Measurements from ENCODE around the gene AADACL2. TPM values are rescaled to one million over a fixed set of nuclear protein-coding genes. Genes with fewer than 3 reads are reported as not detected.

Gene AADACL2
- total and polyA plus RNA-seq, 4 donors: not detected

DNA sequence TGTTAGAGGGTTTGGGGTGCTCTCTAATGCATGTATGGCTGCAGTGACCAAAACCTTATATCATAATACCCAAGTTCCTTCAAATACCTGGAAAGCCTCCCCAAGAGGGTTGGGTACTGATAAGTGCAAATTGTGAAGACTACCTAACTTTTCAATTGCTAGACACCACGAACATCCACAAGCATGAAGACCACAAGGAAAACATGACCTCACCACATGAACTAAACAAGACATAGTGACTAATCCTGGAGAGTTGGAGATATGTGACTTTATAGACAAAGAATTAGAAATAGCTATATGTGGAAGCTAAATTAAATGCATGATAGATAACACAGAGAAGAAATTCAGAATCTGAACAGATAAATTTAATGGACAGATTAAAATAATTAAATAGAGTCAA lies 23.9 kb upstream of the AADACL2 start:
- Histone ChIP-seq H3K27me3 (ENCODE audit: control insufficient read depth in 4 of 4, insufficient read depth in 4 of 4, low read length in 3 of 4) (no peaks in the 10 kb centered on the region), H3K4me3 (ENCODE audit: low read depth in 1 of 3, low read length in 3 of 3) (no peak overlapping the region), H3K27ac (ENCODE audit: low read depth in 1 of 2, low read length in 2 of 2) (no peak overlapping the region), H3K9me3 (ENCODE audit: control insufficient read depth in 4 of 4, low read length in 3 of 4) (no peaks in the 10 kb centered on the region), H3K36me3 (ENCODE audit: control insufficient read depth in 4 of 4, insufficient read depth in 3 of 4, low read depth in 1 of 4, low read length in 3 of 4) (no peaks in the 10 kb centered on the region), H3K4me1 (ENCODE audit: control insufficient read depth in 4 of 4, insufficient read depth in 4 of 4, low read length in 3 of 4) (no peaks in the 10 kb centered on the region), H3K9ac (ENCODE audit: low read depth in 1 of 2, low read length in 2 of 2) (no peak overlapping the region)
- TF ChIP-seq EGR1 (IDR thresholded peaks at IDR 0.05; ENCODE audit: low read depth in 2 of 2) (no peak), TAF1 (conservative IDR thresholded peaks at IDR 0.05) (no peak)
- TF ChIP-seq, protein P1, sequence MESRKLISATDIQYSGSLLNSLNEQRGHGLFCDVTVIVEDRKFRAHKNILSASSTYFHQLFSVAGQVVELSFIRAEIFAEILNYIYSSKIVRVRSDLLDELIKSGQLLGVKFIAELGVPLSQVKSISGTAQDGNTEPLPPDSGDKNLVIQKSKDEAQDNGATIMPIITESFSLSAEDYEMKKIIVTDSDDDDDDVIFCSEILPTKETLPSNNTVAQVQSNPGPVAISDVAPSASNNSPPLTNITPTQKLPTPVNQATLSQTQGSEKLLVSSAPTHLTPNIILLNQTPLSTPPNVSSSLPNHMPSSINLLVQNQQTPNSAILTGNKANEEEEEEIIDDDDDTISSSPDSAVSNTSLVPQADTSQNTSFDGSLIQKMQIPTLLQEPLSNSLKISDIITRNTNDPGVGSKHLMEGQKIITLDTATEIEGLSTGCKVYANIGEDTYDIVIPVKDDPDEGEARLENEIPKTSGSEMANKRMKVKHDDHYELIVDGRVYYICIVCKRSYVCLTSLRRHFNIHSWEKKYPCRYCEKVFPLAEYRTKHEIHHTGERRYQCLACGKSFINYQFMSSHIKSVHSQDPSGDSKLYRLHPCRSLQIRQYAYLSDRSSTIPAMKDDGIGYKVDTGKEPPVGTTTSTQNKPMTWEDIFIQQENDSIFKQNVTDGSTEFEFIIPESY (IDR thresholded peaks at IDR 0.05): no peak
- TF ChIP-seq, protein P2, sequence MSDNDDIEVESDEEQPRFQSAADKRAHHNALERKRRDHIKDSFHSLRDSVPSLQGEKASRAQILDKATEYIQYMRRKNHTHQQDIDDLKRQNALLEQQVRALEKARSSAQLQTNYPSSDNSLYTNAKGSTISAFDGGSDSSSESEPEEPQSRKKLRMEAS (IDR thresholded peaks at IDR 0.05): no peak
- 66% methylated on average over 1 of the region's 1 CpG for WGBS
- DNase-seq (ENCODE audit: low spot score): no peak

- TF ChIP-seq GABPA (IDR thresholded peaks at IDR 0.05 in 1 of 2, conservative IDR thresholded peaks at IDR 0.05 in 1 of 2) (no peak), FOXA1 (IDR thresholded peaks at IDR 0.05) (no peak), ATF3 (IDR thresholded peaks at IDR 0.05) (no peak)
- TF ChIP-seq, protein P3, sequence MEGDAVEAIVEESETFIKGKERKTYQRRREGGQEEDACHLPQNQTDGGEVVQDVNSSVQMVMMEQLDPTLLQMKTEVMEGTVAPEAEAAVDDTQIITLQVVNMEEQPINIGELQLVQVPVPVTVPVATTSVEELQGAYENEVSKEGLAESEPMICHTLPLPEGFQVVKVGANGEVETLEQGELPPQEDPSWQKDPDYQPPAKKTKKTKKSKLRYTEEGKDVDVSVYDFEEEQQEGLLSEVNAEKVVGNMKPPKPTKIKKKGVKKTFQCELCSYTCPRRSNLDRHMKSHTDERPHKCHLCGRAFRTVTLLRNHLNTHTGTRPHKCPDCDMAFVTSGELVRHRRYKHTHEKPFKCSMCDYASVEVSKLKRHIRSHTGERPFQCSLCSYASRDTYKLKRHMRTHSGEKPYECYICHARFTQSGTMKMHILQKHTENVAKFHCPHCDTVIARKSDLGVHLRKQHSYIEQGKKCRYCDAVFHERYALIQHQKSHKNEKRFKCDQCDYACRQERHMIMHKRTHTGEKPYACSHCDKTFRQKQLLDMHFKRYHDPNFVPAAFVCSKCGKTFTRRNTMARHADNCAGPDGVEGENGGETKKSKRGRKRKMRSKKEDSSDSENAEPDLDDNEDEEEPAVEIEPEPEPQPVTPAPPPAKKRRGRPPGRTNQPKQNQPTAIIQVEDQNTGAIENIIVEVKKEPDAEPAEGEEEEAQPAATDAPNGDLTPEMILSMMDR (IDR thresholded peaks at IDR 0.05; ENCODE audit: low read depth, low read length, missing input control): no peak
- H3K27me3 ChIP-seq (ENCODE audit: control insufficient read depth in 4 of 4, insufficient read depth in 4 of 4, low read length in 3 of 4): no peaks in the 10 kb centered on the region
- H3K4me1 ChIP-seq (ENCODE audit: control insufficient read depth in 4 of 4, insufficient read depth in 4 of 4, low read length in 3 of 4): no peaks in the 10 kb centered on the region
- no peak for DNase-seq (ENCODE audit: low spot score)
- no peak overlapping the region for H3K4me3 ChIP-seq (ENCODE audit: low read depth in 1 of 3, low read length in 3 of 3)
- no peak overlapping the region for H3K9ac ChIP-seq (ENCODE audit: low read depth in 1 of 2, low read length in 2 of 2)
- H3K9me3 ChIP-seq (ENCODE audit: control insufficient read depth in 4 of 4, low read length in 3 of 4): no peaks in the 10 kb centered on the region
- 96% methylated on average over 8 of the region's 8 CpGs for WGBS
- H3K27ac ChIP-seq (ENCODE audit: low read depth in 1 of 2, low read length in 2 of 2): no peak overlapping the region
- H3K36me3 ChIP-seq (ENCODE audit: control insufficient read depth in 4 of 4, insufficient read depth in 3 of 4, low read depth in 1 of 4, low read length in 3 of 4): no peaks in the 10 kb centered on the region
Observed at GRCh38 chr3:151721294-151721693, 12.4 kb upstream of the AADACL2 start.

DNA sequence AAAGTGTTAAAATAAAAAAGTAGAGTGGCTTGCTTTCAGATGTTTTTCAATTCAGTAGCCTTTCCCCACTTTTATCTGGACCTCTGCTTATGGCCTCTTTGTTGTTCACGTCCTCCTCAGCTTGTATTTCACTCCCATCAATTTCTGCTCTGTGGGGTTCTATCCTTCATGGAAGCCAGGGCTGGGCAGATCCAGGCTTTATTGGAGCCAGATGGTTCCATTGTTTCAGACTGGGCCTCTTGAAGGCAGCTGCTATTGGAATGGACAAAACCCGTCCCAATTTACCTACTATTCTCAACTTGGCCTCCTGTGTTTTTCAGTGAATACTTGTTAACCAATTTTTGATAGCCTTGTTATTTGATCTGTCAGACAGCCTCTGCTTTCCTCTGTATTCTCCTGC lies 10.9 kb upstream of the AADACL2 start:
- no peak for TF ChIP-seq ATF3 (IDR thresholded peaks at IDR 0.05)
- TF ChIP-seq NR2F2 (IDR thresholded peaks at IDR 0.05): no peak
- no peak for TF ChIP-seq HNF4A (conservative IDR thresholded peaks at IDR 0.05)
- no peak for TF ChIP-seq HNF4G (IDR thresholded peaks at IDR 0.05)
- TF ChIP-seq RAD21 (IDR thresholded peaks at IDR 0.05): no peak
- TF ChIP-seq, protein P2 (IDR thresholded peaks at IDR 0.05): no peak
- TF ChIP-seq JUND (IDR thresholded peaks at IDR 0.05): no peak
- no peak for TF ChIP-seq GABPA (IDR thresholded peaks at IDR 0.05 in 1 of 2, conservative IDR thresholded peaks at IDR 0.05 in 1 of 2)
- Histone ChIP-seq H3K27ac (ENCODE audit: low read depth in 1 of 2, low read length in 2 of 2) (no peak overlapping the region), H3K27me3 (ENCODE audit: control insufficient read depth in 4 of 4, insufficient read depth in 4 of 4, low read length in 3 of 4) (no peaks in the 10 kb centered on the region), H3K4me3 (ENCODE audit: low read depth in 1 of 3, low read length in 3 of 3) (no peak overlapping the region), H3K9ac (ENCODE audit: low read depth in 1 of 2, low read length in 2 of 2) (no peak overlapping the region), H3K36me3 (ENCODE audit: control insufficient read depth in 4 of 4, insufficient read depth in 3 of 4, low read depth in 1 of 4, low read length in 3 of 4) (no peaks in the 10 kb centered on the region), H3K9me3 (ENCODE audit: control insufficient read depth in 4 of 4, low read length in 3 of 4) (no peaks in the 10 kb centered on the region), H3K4me1 (ENCODE audit: control insufficient read depth in 4 of 4, insufficient read depth in 4 of 4, low read length in 3 of 4) (no peaks in the 10 kb centered on the region)
- 90% methylated on average over 2 of the region's 2 CpGs for WGBS
- DNase-seq (ENCODE audit: low spot score): no peak

Data from liver (tissue), 9 donors.